ENCODE results near the gene EIF4A3.
A peak's percentile ranks its signal among the peaks of the same experiment; 100 is the strongest.

EIF4A3 gene

DNA sequence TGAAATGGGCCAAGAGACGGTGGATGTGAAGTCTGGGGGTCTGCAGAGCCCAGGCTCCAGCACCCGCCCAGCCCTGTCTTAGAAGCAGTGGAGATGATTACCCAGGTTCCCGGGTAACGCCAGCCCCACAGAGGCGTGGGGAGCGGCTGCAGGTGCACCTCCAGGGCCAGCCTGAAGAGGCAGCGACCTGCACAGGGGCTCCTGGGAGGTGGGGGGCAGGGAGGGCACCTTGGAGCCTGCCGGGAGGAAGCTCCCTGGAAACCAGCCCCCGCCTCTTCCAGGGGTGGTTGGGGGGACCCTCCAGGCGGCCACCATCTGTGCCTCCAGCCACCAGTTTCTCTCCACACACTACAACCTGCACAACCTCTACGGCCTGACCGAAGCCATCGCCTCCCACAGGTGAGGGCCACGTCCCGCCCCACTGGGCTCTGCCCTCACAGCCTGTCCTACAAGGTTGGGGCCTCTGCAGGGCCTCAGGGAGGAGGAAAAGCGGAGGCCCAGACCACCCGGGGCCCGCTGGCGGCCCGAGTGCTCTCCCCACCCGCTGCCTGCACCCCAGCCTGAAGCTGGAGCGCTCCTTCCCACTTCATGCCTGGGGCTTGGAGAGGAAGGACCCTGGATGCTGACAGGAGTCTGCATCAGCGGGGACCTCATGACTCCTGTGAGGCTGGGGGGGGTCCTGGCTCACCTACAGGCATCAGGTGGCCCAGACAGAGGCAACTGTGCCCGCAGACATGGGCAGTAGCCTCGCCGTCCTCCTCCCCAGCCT lies 35.0 kb downstream of the EIF4A3 start:
- DNase-seq (ENCODE audit: low read depth): no peak

DNA sequence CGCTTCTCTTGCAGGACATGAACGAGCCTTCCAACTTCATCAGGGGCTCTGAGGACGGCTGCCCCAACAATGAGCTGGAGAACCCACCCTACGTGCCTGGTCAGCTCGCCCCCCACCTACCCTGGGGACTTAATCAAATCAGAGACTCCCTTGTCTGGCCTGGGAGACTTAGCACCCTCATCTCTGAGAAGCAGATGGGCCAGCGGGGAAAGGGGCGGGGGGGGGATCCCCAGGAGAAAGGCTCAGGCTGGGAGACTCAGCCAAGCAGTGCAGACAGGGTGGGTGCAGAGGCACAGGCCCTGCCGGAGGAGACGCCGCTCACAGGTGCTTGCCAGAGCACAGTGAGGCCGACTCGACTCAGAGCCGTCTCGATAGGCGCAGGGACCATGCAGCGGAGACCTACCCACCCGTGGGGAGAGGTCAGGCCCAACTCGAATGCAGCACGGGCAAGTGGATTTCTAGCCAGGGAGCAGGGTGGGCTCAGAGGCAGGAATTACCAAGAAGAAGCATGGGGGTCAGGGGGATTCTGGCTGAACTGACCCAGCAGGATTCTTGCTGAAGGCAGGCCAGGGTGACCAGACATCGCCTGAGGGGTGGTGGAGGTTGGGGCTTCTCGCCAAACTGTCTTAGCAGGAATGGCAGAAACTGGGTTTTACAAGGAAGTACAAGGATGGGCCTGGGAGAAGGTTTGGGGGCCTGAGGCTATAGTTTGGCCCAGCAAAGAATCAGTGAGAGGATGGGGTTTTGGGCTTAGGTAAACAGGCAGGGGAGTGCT lies 35.8 kb downstream of the EIF4A3 start:
- no peak for DNase-seq (ENCODE audit: low read depth)

DNA sequence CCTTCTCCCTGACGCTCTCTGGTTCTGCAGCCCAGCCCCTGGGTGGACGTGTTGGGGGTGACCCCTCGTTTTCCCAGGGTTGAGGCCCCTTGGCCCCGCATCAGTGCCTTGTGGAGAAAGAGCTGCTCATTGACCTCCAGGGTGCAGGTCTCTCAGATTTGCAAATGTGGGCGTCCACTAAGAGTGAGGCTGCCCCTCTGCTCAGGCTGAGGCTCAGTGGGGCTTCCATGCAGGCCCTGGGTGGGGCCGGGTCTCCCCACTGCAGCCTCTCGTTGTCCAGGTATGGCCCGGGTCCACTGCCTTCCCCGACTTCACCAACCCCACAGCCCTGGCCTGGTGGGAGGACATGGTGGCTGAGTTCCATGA lies 36.5 kb downstream of the EIF4A3 start:
- DNase-seq (ENCODE audit: low read depth): no peak

DNA sequence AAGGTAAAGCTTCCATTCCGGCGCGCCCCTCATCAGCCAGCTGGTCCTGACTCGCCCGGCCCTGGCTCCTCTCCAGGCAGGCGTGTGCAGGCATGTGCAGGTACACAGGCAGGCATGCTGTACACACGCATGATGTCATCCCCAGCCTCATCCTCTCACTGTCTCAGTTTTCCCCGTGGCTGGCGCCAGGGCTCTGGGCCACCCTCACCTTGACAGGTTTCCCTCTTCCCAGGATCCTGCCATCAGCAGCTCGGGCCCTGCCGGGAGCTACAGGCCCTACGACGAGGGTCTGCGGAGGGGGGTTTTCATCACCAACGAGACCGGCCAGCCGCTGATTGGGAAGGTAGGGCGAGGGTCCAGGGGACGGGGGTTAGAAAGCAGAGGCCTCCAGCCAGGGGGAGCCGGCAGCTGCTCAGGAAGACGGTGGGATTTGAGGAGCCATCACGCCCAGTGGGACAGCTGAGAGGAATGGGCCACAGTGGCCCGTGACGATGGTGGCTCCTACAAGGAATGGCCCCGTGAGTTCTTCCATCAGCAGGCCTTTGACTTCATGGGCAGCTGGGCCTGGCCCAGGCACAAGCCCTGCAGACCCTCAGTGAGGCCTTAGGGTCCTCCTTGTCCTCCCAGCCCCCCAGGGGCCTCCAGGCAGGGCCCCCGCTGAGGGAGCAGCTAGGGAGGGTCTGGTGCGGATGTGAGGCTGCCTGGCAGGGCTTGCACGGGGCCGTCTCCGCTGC lies 37.0 kb downstream of the EIF4A3 start:
- DNase-seq (ENCODE audit: low read depth): no peak

DNA sequence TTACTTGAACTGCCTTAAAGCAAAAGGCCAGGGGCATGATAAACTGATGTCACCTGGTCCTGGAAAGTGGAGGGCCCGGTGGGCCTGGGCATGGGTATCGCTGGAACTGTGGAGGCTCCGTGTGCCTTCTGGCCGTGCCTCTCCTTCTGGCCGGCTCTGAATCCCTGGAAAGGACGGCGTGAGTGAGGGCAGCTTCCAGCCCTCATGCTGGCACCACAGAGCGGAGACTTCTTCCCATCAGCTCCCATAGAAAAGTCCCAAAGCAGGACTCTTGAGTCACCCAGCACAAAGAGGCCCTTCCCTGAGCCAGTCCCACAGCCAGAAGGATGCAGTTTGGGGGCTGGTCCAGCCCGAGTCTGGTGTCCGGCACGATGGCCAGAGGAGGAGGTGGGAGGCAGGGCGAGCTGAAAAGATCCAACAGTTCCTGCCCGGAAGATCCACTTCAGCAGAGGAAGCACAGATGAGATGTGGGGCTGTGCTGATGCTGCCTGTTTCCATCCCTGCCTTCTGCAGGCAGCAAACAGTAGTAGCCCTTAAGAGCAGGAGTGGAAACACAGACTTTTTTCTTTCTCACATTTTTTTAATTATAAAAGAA lies 37.8 kb downstream of the EIF4A3 start:
- DNase-seq (ENCODE audit: low read depth): no peak

DNA sequence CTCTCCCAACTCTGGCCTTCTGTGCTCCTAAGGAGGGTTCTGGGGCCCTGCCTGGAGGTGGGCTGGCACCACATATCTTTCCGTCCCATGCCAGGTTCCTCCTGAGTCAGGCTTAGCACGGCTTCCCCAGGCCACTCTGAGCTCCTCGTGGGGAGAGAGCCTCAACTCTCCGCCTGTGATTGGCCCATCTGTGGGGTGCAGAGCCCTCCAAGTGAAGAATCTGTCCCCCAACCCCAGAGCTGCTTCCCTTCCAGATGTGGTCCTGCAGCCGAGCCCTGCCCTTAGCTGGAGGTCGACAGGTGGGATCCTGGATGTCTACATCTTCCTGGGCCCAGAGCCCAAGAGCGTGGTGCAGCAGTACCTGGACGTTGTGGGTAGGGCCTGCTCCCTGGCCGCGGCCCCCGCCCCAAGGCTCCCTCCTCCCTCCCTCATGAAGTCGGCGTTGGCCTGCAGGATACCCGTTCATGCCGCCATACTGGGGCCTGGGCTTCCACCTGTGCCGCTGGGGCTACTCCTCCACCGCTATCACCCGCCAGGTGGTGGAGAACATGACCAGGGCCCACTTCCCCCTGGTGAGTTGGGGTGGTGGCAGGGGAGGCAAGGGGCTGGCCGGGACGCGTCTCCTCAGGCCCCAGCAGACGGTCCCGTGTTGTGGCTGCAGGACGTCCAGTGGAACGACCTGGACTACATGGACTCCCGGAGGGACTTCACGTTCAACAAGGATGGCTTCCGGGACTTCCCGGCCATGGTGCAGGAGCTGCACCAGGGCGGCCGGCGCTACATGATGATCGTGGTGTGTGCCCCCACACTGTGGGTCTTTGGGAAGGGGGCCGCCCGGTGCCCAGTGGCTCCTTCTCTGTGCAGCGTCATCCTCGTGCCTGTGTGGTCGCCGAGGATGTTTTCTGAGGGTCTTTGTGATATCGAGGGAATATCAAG lies 38.6 kb downstream of the EIF4A3 start:
- no peak for DNase-seq (ENCODE audit: low read depth)

DNA sequence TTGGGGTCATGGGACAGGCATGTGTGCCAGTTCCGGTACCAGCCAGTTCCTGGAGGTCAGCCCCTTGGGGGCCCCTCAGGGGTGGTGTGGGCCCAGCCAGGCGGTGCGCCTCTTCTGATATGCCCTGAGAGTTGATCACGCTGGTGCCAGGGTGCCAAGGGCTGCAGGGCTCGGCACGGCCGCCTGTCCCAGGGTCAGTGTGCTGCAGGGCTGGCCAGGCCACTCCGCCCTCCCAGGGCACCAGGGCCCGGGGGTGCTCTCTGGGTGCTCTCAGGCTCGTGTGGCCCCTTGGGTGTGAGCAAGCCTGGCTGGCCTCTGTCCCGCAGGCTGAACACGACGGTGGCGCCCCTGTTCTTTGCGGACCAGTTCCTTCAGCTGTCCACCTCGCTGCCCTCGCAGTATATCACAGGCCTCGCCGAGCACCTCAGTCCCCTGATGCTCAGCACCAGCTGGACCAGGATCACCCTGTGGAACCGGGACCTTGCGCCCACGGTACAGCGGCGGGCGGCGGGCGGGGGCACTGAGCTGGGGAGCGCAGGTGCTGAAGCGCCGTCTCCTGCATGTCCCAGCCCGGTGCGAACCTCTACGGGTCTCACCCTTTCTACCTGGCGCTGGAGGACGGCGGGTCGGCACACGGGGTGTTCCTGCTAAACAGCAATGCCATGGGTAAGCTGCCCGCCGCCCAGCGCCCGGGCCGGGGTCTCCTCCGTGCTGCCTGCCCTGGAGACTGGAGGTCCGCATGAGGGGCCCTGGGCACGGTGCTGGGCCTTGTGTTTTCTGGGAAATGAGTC lies 39.5 kb downstream of the EIF4A3 start:
- DNase-seq (ENCODE audit: low read depth): no peak

DNA sequence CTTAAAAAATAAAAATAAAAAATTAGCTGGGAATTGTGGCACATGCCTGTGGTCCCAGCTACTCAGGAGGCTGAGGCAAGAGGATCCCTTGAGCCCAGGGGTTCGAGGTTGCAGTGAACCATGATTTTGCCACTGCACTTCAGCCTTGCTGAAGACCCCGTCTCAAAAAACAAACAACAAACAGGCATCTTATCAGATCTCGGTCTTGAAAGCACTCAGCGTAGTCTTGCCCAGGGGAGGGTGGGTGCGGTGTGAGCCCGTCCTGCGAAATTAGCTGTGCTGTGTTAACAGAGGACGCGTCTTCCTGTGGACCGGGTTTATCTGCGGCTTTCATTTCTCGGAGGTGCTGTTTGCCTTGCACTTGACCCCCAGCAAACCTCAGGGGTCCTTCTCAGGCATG lies 40.2 kb downstream of the EIF4A3 start:
- no peak for DNase-seq (ENCODE audit: low read depth)

DNA sequence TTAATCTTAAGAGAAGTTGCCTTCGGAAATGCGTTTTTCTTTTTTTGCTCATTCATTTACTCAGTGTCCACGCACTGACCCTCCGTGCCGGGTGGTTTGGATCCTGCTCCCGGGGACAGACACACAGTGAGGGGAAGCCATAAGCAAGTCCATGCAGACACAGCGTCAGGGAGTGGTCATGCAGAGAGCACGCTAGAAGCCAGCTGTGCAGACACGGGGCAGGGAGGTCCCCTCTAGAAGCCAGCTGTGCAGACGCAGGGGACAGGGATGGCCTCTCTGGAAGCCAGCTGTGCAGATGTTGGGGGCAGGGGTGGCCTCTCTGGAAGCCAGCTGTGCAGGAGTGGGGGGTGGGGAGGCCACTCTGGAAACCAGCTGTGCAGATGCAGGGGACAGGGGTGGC lies 40.8 kb downstream of the EIF4A3 start:
- no peak for DNase-seq (ENCODE audit: low read depth)

DNA sequence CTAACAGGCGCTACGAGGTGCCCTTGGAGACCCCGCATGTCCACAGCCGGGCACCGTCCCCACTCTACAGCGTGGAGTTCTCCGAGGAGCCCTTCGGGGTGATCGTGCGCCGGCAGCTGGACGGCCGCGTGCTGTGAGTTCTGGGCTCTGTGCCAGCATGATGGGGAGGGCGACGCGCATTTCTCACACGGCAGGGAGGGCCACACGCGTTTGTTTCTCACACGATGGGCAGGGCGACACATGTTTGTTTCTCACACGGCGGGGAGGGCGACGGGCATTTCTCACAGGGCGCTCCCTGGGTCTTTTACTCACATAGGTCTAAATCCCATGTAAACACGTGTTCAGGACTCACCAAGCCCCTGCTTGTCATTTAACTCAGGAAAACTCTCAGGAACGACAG lies 41.2 kb downstream of the EIF4A3 start:
- no peak for DNase-seq (ENCODE audit: low read depth)

DNA sequence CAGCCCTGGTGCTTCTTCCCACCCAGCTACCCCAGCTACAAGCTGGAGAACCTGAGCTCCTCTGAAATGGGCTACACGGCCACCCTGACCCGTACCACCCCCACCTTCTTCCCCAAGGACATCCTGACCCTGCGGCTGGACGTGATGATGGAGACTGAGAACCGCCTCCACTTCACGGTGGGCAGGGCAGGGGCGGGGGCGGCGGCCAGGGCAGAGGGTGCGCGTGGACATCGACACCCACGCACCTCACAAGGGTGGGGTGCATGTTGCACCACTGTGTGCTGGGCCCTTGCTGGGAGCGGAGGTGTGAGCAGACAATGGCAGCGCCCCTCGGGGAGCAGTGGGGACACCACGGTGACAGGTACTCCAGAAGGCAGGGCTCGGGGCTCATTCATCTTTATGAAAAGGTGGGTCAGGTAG lies 42.0 kb downstream of the EIF4A3 start:
- no peak for DNase-seq (ENCODE audit: low read depth)

DNA sequence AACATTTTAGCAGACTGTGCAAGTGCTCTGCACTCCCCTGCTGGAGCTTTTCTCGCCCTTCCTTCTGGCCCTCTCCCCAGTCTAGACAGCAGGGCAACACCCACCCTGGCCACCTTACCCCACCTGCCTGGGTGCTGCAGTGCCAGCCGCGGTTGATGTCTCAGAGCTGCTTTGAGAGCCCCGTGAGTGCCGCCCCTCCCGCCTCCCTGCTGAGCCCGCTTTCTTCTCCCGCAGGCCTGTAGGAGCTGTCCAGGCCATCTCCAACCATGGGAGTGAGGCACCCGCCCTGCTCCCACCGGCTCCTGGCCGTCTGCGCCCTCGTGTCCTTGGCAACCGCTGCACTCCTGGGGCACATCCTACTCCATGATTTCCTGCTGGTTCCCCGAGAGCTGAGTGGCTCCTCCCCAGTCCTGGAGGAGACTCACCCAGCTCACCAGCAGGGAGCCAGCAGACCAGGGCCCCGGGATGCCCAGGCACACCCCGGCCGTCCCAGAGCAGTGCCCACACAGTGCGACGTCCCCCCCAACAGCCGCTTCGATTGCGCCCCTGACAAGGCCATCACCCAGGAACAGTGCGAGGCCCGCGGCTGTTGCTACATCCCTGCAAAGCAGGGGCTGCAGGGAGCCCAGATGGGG lies 42.5 kb downstream of the EIF4A3 start:
- no peak for DNase-seq (ENCODE audit: low read depth)

DNA sequence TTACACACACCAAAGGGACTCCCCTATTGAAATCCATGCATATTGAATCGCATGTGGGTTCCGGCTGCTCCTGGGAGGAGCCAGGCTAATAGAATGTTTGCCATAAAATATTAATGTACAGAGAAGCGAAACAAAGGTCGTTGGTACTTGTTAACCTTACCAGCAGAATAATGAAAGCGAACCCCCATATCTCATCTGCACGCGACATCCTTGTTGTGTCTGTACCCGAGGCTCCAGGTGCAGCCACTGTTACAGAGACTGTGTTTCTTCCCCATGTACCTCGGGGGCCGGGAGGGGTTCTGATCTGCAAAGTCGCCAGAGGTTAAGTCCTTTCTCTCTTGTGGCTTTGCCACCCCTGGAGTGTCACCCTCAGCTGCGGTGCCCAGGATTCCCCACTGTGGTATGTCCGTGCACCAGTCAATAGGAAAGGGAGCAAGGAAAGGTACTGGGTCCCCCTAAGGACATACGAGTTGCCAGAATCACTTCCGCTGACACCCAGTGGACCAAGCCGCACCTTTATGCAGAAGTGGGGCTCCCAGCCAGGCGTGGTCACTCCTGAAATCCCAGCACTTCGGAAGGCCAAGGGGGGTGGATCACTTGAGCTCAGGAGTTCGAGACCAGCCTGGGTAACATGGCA lies 43.4 kb downstream of the EIF4A3 start:
- DNase-seq (ENCODE audit: low read depth): no peak

DNA sequence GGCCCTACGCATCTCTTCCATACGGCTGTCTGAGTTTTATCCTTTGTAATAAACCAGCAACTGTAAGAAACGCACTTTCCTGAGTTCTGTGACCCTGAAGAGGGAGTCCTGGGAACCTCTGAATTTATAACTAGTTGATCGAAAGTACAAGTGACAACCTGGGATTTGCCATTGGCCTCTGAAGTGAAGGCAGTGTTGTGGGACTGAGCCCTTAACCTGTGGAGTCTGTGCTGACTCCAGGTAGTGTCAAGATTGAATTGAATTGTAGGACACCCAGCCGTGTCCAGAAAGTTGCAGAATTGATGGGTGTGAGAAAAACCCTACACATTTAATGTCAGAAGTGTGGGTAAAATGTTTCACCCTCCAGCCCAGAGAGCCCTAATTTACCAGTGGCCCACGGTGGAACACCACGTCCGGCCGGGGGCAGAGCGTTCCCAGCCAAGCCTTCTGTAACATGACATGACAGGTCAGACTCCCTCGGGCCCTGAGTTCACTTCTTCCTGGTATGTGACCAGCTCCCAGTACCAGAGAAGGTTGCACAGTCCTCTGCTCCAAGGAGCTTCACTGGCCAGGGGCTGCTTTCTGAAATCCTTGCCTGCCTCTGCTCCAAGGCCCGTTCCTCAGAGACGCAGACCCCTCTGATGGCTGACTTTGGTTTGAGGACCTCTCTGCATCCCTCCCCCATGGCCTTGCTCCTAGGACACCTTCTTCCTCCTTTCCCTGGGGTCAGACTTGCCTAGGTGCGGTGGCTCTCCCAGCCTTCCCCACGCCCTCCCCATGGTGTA lies 44.1 kb downstream of the EIF4A3 start:
- no peak for DNase-seq (ENCODE audit: low read depth)

DNA sequence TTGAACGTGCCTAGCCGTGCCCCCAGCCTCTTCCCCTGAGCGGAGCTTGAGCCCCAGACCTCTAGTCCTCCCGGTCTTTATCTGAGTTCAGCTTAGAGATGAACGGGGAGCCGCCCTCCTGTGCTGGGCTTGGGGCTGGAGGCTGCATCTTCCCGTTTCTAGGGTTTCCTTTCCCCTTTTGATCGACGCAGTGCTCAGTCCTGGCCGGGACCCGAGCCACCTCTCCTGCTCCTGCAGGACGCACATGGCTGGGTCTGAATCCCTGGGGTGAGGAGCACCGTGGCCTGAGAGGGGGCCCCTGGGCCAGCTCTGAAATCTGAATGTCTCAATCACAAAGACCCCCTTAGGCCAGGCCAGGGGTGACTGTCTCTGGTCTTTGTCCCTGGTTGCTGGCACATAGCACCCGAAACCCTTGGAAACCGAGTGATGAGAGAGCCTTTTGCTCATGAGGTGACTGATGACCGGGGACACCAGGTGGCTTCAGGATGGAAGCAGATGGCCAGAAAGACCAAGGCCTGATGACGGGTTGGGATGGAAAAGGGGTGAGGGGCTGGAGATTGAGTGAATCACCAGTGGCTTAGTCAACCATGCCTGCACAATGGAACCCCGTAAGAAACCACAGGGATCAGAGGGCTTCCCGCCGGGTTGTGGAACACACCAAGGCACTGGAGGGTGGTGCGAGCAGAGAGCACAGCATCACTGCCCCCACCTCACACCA lies 44.8 kb downstream of the EIF4A3 start:
- no peak for DNase-seq (ENCODE audit: low read depth)

DNA sequence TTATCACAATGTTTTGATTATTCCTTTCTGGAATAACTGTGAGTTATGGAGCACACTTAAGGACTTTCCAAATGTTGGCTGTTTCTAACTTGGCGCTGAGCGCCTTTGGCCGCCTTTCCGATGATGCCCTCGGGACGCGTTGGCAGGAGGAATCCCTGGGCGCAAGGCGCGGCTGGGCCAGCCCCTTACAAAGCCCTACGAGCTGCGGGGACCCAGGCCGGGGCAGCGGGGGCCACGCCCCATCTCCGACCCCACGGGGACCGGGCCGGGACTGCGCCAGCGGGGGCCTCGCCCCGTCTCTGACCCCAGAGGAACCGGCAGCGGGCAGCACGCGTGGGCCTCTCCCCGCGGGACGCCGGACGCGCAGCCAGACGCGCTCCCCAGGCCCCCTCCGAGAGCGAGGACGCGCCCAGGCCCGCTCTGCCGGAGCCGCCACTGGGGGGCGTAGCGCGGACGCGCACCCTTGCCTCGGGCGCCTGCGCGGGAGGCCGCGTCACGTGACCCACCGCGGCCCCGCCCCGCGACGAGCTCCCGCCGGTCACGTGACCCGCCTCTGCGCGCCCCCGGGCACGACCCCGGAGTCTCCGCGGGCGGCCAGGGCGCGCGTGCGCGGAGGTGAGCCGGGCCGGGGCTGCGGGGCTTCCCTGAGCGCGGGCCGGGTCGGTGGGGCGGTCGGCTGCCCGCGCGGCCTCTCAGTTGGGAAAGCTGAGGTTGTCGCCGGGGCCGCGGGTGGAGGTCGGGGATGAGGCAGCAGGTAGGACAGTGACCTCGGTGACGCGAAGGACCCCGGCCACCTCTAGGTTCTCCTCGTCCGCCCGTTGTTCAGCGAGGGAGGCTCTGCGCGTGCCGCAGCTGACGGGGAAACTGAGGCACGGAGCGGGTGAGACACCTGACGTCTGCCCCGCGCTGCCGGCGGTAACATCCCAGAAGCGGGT lies 45.6 kb downstream of the EIF4A3 start, which contains the start of gene GAA:
GAA (plus strand) TSS at position 571 of the 935 bp plus-strand sequence. CDS start 3,006 bp downstream, outside the sequence.
- peak; percentile 86 for DNase-seq (ENCODE audit: low read depth)

DNA sequence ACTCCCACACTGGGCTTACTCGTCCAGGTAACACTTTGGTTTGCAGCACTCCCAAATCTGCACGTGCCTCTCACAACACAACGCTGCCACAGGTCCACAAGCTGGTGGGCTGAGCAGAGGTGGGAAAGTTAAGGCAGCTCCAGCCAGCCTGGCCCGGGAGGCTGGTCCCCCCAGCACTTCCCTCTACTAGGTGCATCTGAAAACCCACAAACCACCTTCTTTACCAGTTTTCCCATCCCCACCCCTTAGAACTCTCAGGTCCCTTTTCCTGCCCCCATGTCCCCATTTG lies 46.9 kb downstream of the EIF4A3 start:
- no peak for DNase-seq (ENCODE audit: low read depth)
